ENCODE data around the gene OR5AN1. TPM values are rescaled to one million over a fixed set of nuclear protein-coding genes. Genes with fewer than 3 reads are reported as not detected.

The OR5AN1 gene
- polyA plus RNA-seq, 1 donor: not detected

Other genes starting within 250 kb of the OR5AN1 start
- gene FAM111A, start 216.0 kb upstream of the OR5AN1 start, polyA plus RNA-seq (ENCODE audit: insufficient read length): 99.3 TPM
- 45.9 TPM for gene DTX4, start 186.8 kb upstream of the OR5AN1 start, polyA plus RNA-seq (ENCODE audit: insufficient read length)
- gene MPEG1, start 146.0 kb upstream of the OR5AN1 start, polyA plus RNA-seq (ENCODE audit: insufficient read length): 6.8 TPM
- gene OR5A2, start 67.5 kb downstream of the OR5AN1 start, polyA plus RNA-seq (ENCODE audit: insufficient read length): 0.03 TPM
- 0.03 TPM for gene OR5A1, start 77.6 kb downstream of the OR5AN1 start, polyA plus RNA-seq (ENCODE audit: insufficient read length)
- gene OR4D6, start 98.1 kb downstream of the OR5AN1 start, polyA plus RNA-seq (ENCODE audit: insufficient read length): not detected
- gene OR4D10, start 114.4 kb downstream of the OR5AN1 start, polyA plus RNA-seq (ENCODE audit: insufficient read length): not detected
- not detected for gene OR4D11, start 144.7 kb downstream of the OR5AN1 start, polyA plus RNA-seq (ENCODE audit: insufficient read length)
- 0.07 TPM for gene OR4D9, start 152.6 kb downstream of the OR5AN1 start, polyA plus RNA-seq (ENCODE audit: insufficient read length)